CD14-positive monocyte (primary cell): ENCODE results near the gene NKX3-2. TPM values are rescaled to one million over a fixed set of nuclear protein-coding genes. Genes with fewer than 3 reads are reported as not detected.

Experiments
- DNase-seq, 3 donors: peaks; one replicate each; pipeline ENCODE4 v3.0.0-alpha.2; 2011 to 2022
- H2AFZ ChIP-seq: 2 replicates; pipeline ENCODE4 v1.6.0; 2012; ENCODE audit warnings: mild to moderate bottlenecking, low read depth, low read length, inconsistent platforms; ENCODE audit not compliant: insufficient read depth, poor library complexity, severe bottlenecking
- H3K27ac ChIP-seq, 2 donors: 1 replicate in 1 of 2; 2 replicates in 1 of 2; pipeline ENCODE4 v1.5.1; 2012 to 2013; ENCODE audit warnings: low read length in 2 of 2, control low read depth in 1 of 2, inconsistent platforms in 1 of 2, low read depth in 1 of 2, mild to moderate bottlenecking in 1 of 2
- H3K27me3 ChIP-seq, 2 donors: one replicate each; pipeline versions ENCODE4 v1.6.0 to v1.6.1; 2011 to 2013; ENCODE audit warnings: low read length in 2 of 2; ENCODE audit not compliant: control insufficient read depth in 2 of 2, insufficient read depth in 2 of 2
- H3K36me3 ChIP-seq, 2 donors: replicated peaks in 1 of 2; 1 replicate in 1 of 2; 2 replicates in 1 of 2; pipeline versions ENCODE4 v1.5.1 to v1.6.1; 2012 to 2013; ENCODE audit warnings: low read length in 2 of 2, control low read depth in 1 of 2, inconsistent platforms in 1 of 2, mild to moderate bottlenecking in 1 of 2; ENCODE audit not compliant: insufficient read depth in 2 of 2, control insufficient read depth in 1 of 2
- H3K4me1 ChIP-seq, 2 donors: 1 replicate in 1 of 2; 2 replicates in 1 of 2; pipeline versions ENCODE4 v1.5.1 to v1.6.1; 2012 to 2013; ENCODE audit warnings: low read length in 2 of 2, control low read depth in 1 of 2, inconsistent platforms in 1 of 2, mild to moderate bottlenecking in 1 of 2, moderate library complexity in 1 of 2; ENCODE audit not compliant: insufficient read depth in 2 of 2, control insufficient read depth in 1 of 2
- H3K4me2 ChIP-seq: replicated peaks from 2 replicates; pipeline ENCODE3; 2012; ENCODE audit warnings: low read length, moderate library complexity, mild to moderate bottlenecking; ENCODE audit not compliant: poor library complexity, severe bottlenecking; ENCODE audit errors: extremely low read depth
- H3K4me3 ChIP-seq, 3 experiments: fragments of 200-600 bp in 1 of 3; sonication (generic) in 1 of 3; replicated peaks in 1 of 3; 1 replicate in 2 of 3; 2 replicates in 1 of 3; pipeline ENCODE4 v1.5.1; 2011 to 2013; ENCODE audit warnings: low read length in 3 of 3, mild to moderate bottlenecking in 3 of 3, control low read depth in 2 of 3, low read depth in 2 of 3, inconsistent platforms in 1 of 3, moderate library complexity in 1 of 3
- H3K79me2 ChIP-seq: 2 replicates; pipeline ENCODE4 v1.6.0; 2012; ENCODE audit warnings: mild to moderate bottlenecking, control low read depth, inconsistent platforms, low read length, moderate library complexity; ENCODE audit not compliant: insufficient read depth
- H3K9ac ChIP-seq: 2 replicates; pipeline ENCODE4 v1.6.0; 2017; ENCODE audit warnings: low read length, mild to moderate bottlenecking; ENCODE audit not compliant: insufficient read depth, poor library complexity, severe bottlenecking
- H3K9me3 ChIP-seq, 2 donors: replicated peaks in 1 of 2; 1 replicate in 1 of 2; 2 replicates in 1 of 2; pipeline versions ENCODE4 v1.5.1 to v1.6.1; 2012 to 2013; ENCODE audit warnings: low read length in 2 of 2, control low read depth in 1 of 2; ENCODE audit not compliant: control insufficient read depth in 1 of 2, insufficient read depth in 1 of 2
- H4K20me1 ChIP-seq: 2 replicates; pipeline ENCODE4 v1.6.0; 2012; ENCODE audit warnings: mild to moderate bottlenecking, low read length, control low read depth, moderate library complexity; ENCODE audit not compliant: insufficient read depth
- H3K27ac Mint-ChIP-seq, 7 donors: one replicate each; pipeline ENCODE4 v1.8.0; 2020; ENCODE audit warnings: mild to moderate bottlenecking in 7 of 7, mixed read lengths in 7 of 7, moderate library complexity in 6 of 7, inconsistent platforms in 2 of 7
- H3K27me3 Mint-ChIP-seq, 3 donors: one replicate each; pipeline ENCODE4 v1.8.0; 2021 to 2022; ENCODE audit warnings: low read depth in 3 of 3, mild to moderate bottlenecking in 3 of 3, mixed read lengths in 3 of 3, moderate library complexity in 3 of 3, inconsistent platforms in 1 of 3
- H3K36me3 Mint-ChIP-seq, 2 donors: one replicate each; pipeline ENCODE4 v1.8.0; 2020; ENCODE audit warnings: mixed read lengths in 2 of 2, inconsistent platforms in 1 of 2, mild to moderate bottlenecking in 1 of 2
- H3K4me1 Mint-ChIP-seq: one replicate; pipeline ENCODE4 v1.8.0; 2020; ENCODE audit warnings: mild to moderate bottlenecking, mixed read lengths
- H3K4me3 Mint-ChIP-seq, 2 donors: one replicate each; pipeline ENCODE4 v1.8.0; 2020; ENCODE audit warnings: mild to moderate bottlenecking in 2 of 2, mixed read lengths in 2 of 2, moderate library complexity in 1 of 2
- H3K9me3 Mint-ChIP-seq, 7 donors: one replicate each; pipeline ENCODE4 v1.8.0; 2020 to 2022; ENCODE audit warnings: mixed read lengths in 7 of 7, mild to moderate bottlenecking in 6 of 7, moderate library complexity in 6 of 7, inconsistent platforms in 2 of 7
- WGBS: methylation state at CpG from one replicate; pipeline ENCODE4 v1.1.5; 2013; ENCODE audit warnings: missing lambda C conversion rate; ENCODE audit not compliant: insufficient coverage; 5-methylcytosine and 5-hydroxymethylcytosine counted together
- intact Hi-C, 2 donors: fragments of 100-400 bp; cut with micrococcal nuclease; formaldehyde crosslinking; loops; one replicate each; pipeline versions ENCODE4 v1.15.0 to v1.15.1; 2023
- polyA plus RNA-seq, 3 donors: library from polyadenylated mRNA; depleted of rRNA in 1 of 3; unstranded in 2 of 3; stranded (reverse) in 1 of 3; fragments of 300-500 nt in 2 of 3; fragments of >200 nt in 1 of 3; fragmentation: Illumina TruSeq in 2 of 3; gene quantifications; 1 replicate in 2 of 3; 2 replicates in 1 of 3; pipeline ENCODE4 v1.2.3, GENCODE V29; 2012 to 2021
- TF ChIP-seq, protein P1 (sequence below): fragments of 200-600 bp; IDR thresholded peaks from one replicate; pipeline ENCODE4 v1.8.0; 2022; ENCODE audit warnings: antibody characterized with exemption, mild to moderate bottlenecking

Gene NKX3-2
- polyA plus RNA-seq, 3 donors, result not detected

- no peak overlapping the region for H3K9ac ChIP-seq
- WGBS, result 11% methylated on average over 5 of the region's 8 CpGs
- H3K36me3 Mint-ChIP-seq, result peaks cover 4 to 28% of the 10 kb centered on the region in 2 donors
- H3K36me3 ChIP-seq, result no peaks in the 10 kb centered on the region
- peaks cover 47 to 54% of the 10 kb centered on the region in 2 donors for H3K4me1 ChIP-seq
- no peaks in the 10 kb centered on the region for H3K79me2 ChIP-seq
- no peak for DNase-seq
- peak overlapping the region in 1 of 7 donors; percentile 20 for H3K27ac Mint-ChIP-seq
- H3K4me3 ChIP-seq, result peak overlapping the region in 1 of 3 experiments; percentile 51
- TF ChIP-seq, protein P1, sequence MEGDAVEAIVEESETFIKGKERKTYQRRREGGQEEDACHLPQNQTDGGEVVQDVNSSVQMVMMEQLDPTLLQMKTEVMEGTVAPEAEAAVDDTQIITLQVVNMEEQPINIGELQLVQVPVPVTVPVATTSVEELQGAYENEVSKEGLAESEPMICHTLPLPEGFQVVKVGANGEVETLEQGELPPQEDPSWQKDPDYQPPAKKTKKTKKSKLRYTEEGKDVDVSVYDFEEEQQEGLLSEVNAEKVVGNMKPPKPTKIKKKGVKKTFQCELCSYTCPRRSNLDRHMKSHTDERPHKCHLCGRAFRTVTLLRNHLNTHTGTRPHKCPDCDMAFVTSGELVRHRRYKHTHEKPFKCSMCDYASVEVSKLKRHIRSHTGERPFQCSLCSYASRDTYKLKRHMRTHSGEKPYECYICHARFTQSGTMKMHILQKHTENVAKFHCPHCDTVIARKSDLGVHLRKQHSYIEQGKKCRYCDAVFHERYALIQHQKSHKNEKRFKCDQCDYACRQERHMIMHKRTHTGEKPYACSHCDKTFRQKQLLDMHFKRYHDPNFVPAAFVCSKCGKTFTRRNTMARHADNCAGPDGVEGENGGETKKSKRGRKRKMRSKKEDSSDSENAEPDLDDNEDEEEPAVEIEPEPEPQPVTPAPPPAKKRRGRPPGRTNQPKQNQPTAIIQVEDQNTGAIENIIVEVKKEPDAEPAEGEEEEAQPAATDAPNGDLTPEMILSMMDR, result no peak
- H3K4me2 ChIP-seq, result peak overlapping the region; percentile 42
- H3K27me3 ChIP-seq, result peaks cover 93 to 99% of the 10 kb centered on the region in 2 donors
- H3K27ac ChIP-seq, result no peak overlapping the region
- peaks cover 18 to 80% of the 10 kb centered on the region in 2 donors for H3K9me3 ChIP-seq
- intact Hi-C loops, result no loop called here
- peaks cover 54% of the 10 kb centered on the region for H3K4me1 Mint-ChIP-seq
- H4K20me1 ChIP-seq, result no peaks in the 10 kb centered on the region
- peak overlapping the region in 1 of 2 donors; percentile 89 for H3K4me3 Mint-ChIP-seq
- H3K27me3 Mint-ChIP-seq, result peaks cover 99% of the 10 kb centered on the region in 3 donors
- no peak overlapping the region for H2AFZ ChIP-seq
- H3K9me3 Mint-ChIP-seq, result peaks cover 0 to 61% (median 34%) of the 10 kb centered on the region in 7 donors
Measured at GRCh38 chr4:13531625-13531998, 12.7 kb downstream of the NKX3-2 start.

- H3K4me3 Mint-ChIP-seq, result peak overlapping the region; percentile 16 to 89
- peaks cover 53% of the 10 kb centered on the region for H3K4me1 Mint-ChIP-seq
- Histone ChIP-seq H3K9me3 (peaks cover 18 to 80% of the 10 kb centered on the region in 2 donors), H4K20me1 (no peaks in the 10 kb centered on the region), H3K27me3 (peaks cover 93 to 99% of the 10 kb centered on the region in 2 donors), H3K36me3 (no peaks in the 10 kb centered on the region), H3K4me2 (peak overlapping the region; percentile 42), H3K27ac (no peak overlapping the region), H3K9ac (no peak overlapping the region), H3K4me3 (peak overlapping the region in 1 of 3 experiments; percentile 51), H2AFZ (no peak overlapping the region), H3K79me2 (no peaks in the 10 kb centered on the region), H3K4me1 (peaks cover 47 to 54% of the 10 kb centered on the region in 2 donors)
- peaks cover 99% of the 10 kb centered on the region in 3 donors for H3K27me3 Mint-ChIP-seq
- no peak for DNase-seq
- peaks cover 0 to 56% (median 34%) of the 10 kb centered on the region in 7 donors for H3K9me3 Mint-ChIP-seq
- peak overlapping the region in 1 of 7 donors; percentile 85 for H3K27ac Mint-ChIP-seq
- TF ChIP-seq, protein P1, result no peak
- intact Hi-C loops, result no loop called here
- 3% methylated on average over 32 of the region's 35 CpGs for WGBS
- peaks cover 4 to 28% of the 10 kb centered on the region in 2 donors for H3K36me3 Mint-ChIP-seq
Measured at GRCh38 chr4:13530823-13531624, 13.3 kb downstream of the NKX3-2 start.
